HepG2 (cell line): ENCODE measurements around the gene EDEM1. TPM values are rescaled to one million over a fixed set of nuclear protein-coding genes. Genes with fewer than 3 reads are reported as not detected.
A peak's percentile ranks its signal among the peaks of the same experiment; 100 is the strongest.

Source experiments
- ATAC-seq: fragments of 200-7000 bp; cut with Tn5 transposase; 3 replicates; pipeline ENCODE4 v1.9.1; 2020; ENCODE audit warnings: mild to moderate bottlenecking, moderate library complexity
- BruUV-seq: library from RNA; stranded (reverse); fragments of 400-500 nt; replicated peaks from 2 replicates; lab custom pipeline; 2021; lab: Mats Ljungman, UMichigan
- CTCF ChIA-PET: fragments of 300-600 bp; formaldehyde crosslinking; extraction: SDS; loops from one replicate; lab custom pipeline; 2021; ENCODE audit warnings: low total read pairs, inconsistent platforms, low intra/inter-chr PET ratio; lab: Yijun Ruan, JAX
- POLR2A ChIA-PET: fragments of 350-600 bp; sonication (Branson Sonifier 250); formaldehyde crosslinking; loops from one replicate; lab custom pipeline; 2020; ENCODE audit warnings: antibody characterized with exemption, inconsistent platforms; lab: Yijun Ruan, JAX
- DNase-seq: peaks from one replicate; pipeline ENCODE4 v3.0.0-alpha.2; 2015; ENCODE audit warnings: low spot score
- FAIRE-seq: peaks from 3 replicates; lab custom pipeline; 2011; peaks lifted over from hg19 to GRCh38; lab: Jason Lieb, UNC
- H2AFZ ChIP-seq: one replicate; pipeline ENCODE4 v1.6.1; 2011; ENCODE audit warnings: low read length, inconsistent platforms
- H3K27ac ChIP-seq: fragments of 300-600 bp; 3 replicates; pipeline ENCODE4 v1.8.0; 2011; ENCODE audit warnings: mixed run types, mild to moderate bottlenecking, mixed read lengths, low read length, inconsistent platforms; ENCODE audit not compliant: insufficient read depth; ENCODE audit errors: extremely low read length
- H3K27me3 ChIP-seq, 2 experiments: fragments of 200-600 bp in 1 of 2; 2 replicates in 1 of 2; 3 replicates in 1 of 2; pipeline versions ENCODE4 v1.6.0 to v1.8.0; 2011; ENCODE audit warnings: low read length in 2 of 2, mild to moderate bottlenecking in 2 of 2, moderate library complexity in 2 of 2, inconsistent platforms in 1 of 2; ENCODE audit not compliant: insufficient read depth in 2 of 2, control insufficient read depth in 1 of 2
- H3K36me3 ChIP-seq, 2 experiments: fragments of 200-600 bp in 1 of 2; replicated peaks in 1 of 2; 2 replicates in 1 of 2; 3 replicates in 1 of 2; pipeline versions ENCODE4 v1.5.1 to v1.8.0; 2011; ENCODE audit warnings: low read length in 2 of 2, inconsistent platforms in 1 of 2; ENCODE audit not compliant: insufficient read depth in 2 of 2, control insufficient read depth in 1 of 2
- H3K4me1 ChIP-seq: 2 replicates; pipeline ENCODE4 v1.5.1; 2012; ENCODE audit warnings: low read length, inconsistent platforms; ENCODE audit not compliant: insufficient read depth
- H3K4me2 ChIP-seq: 2 replicates; pipeline ENCODE4 v1.6.0; 2011; ENCODE audit warnings: low read depth, low read length, inconsistent platforms
- H3K4me3 ChIP-seq, 3 experiments: fragments of 200-600 bp in 1 of 3; sonication (generic), shearing (Covaris generic) in 1 of 3; replicated peaks in 1 of 3; 2 replicates each; pipeline ENCODE4 v1.5.1; 2011 to 2016; ENCODE audit warnings: low read length in 3 of 3, inconsistent platforms in 2 of 3, low read depth in 2 of 3, mild to moderate bottlenecking in 2 of 3, control low read depth in 1 of 3, mixed read lengths in 1 of 3; ENCODE audit not compliant: insufficient read depth in 1 of 3
- H3K79me2 ChIP-seq: one replicate; pipeline ENCODE4 v1.6.1; 2011; ENCODE audit warnings: low read length, inconsistent platforms; ENCODE audit not compliant: insufficient read depth
- H3K9ac ChIP-seq: 2 replicates; pipeline ENCODE4 v1.6.0; 2011; ENCODE audit warnings: mild to moderate bottlenecking, low read depth, low read length, inconsistent platforms; ENCODE audit not compliant: insufficient read depth
- H3K9me3 ChIP-seq: 2 replicates; pipeline ENCODE4 v1.5.1; 2012; ENCODE audit warnings: mild to moderate bottlenecking, low read length
- H4K20me1 ChIP-seq: 2 replicates; pipeline ENCODE4 v1.6.0; 2011; ENCODE audit warnings: inconsistent platforms, mild to moderate bottlenecking, low read length, moderate library complexity; ENCODE audit not compliant: insufficient read depth
- CEBPG ChIP-seq: IDR thresholded peaks from 2 replicates; pipeline ENCODE4 v1.6.1; 2016
- FOSL2 ChIP-seq: sonication (generic); formaldehyde crosslinking; IDR thresholded peaks from 2 replicates; pipeline ENCODE4 v1.4.0; 2020; ENCODE audit warnings: missing genetic modification reagents
- NFIC ChIP-seq: IDR thresholded peaks from 2 replicates; pipeline ENCODE4 v1.6.1; 2012; ENCODE audit warnings: mild to moderate bottlenecking, low read length, inconsistent platforms
- PRDM4 ChIP-seq: sonication (generic); formaldehyde crosslinking; IDR thresholded peaks from 2 replicates; pipeline ENCODE4 v1.9.0; 2021; ENCODE audit warnings: missing genetic modification reagents, borderline replicate concordance
- SP1 ChIP-seq, 2 experiments: fragments of 450-650 bp in 1 of 2; sonication (generic) in 1 of 2; formaldehyde crosslinking in 1 of 2; IDR thresholded peaks; 2 replicates each; pipeline versions ENCODE4 v1.4.0 to v1.6.1; 2016 to 2020; ENCODE audit warnings: missing genetic modification reagents in 1 of 2
- TEAD3 ChIP-seq: optimal IDR thresholded peaks from 2 replicates; pipeline ENCODE3; 2016; ENCODE audit warnings: borderline replicate concordance
- TRAFD1 ChIP-seq: sonication (generic); formaldehyde crosslinking; IDR thresholded peaks from 2 replicates; pipeline ENCODE4 v1.5.1; 2020; ENCODE audit warnings: missing genetic modification reagents, mild to moderate bottlenecking, borderline replicate concordance
- ZBTB21 ChIP-seq: sonication (generic); formaldehyde crosslinking; IDR thresholded peaks from 2 replicates; pipeline ENCODE4 v1.4.0; 2020; ENCODE audit warnings: missing genetic modification reagents
- ZMAT3 ChIP-seq: sonication (generic); formaldehyde crosslinking; conservative IDR thresholded peaks from 2 replicates; pipeline ENCODE4 v1.7.0; 2021; ENCODE audit warnings: missing genetic modification reagents
- ZMYM3 ChIP-seq: sonication (generic); formaldehyde crosslinking; IDR thresholded peaks from 2 replicates; pipeline ENCODE4 v1.5.1; 2020; ENCODE audit warnings: mild to moderate bottlenecking, missing genetic modification reagents
- ZNF230 ChIP-seq: sonication (generic); formaldehyde crosslinking; IDR thresholded peaks from 2 replicates; pipeline ENCODE4 v1.4.0; 2020; ENCODE audit warnings: mild to moderate bottlenecking, missing genetic modification reagents
- ZNF354B ChIP-seq: sonication (generic); formaldehyde crosslinking; IDR thresholded peaks from 2 replicates; pipeline ENCODE4 v1.8.0; 2022; ENCODE audit warnings: mild to moderate bottlenecking, missing genetic modification reagents
- ZNF749 ChIP-seq: sonication (generic); formaldehyde crosslinking; IDR thresholded peaks from 2 replicates; pipeline ENCODE4 v1.8.0; 2022; ENCODE audit warnings: mild to moderate bottlenecking, missing genetic modification reagents, moderate library complexity, borderline replicate concordance
- WGBS: methylation state at CpG from one replicate; pipeline ENCODE4 v1.1.6; 2017; ENCODE audit warnings: low lambda C conversion rate; 5-methylcytosine and 5-hydroxymethylcytosine counted together
- in situ Hi-C: cut with HindIII; loops from 2 replicates; pipeline ENCODE4 v1.10.0; 2017; ENCODE audit warnings: low pct_unique_long_range_greater_than_20kb; ENCODE audit not compliant: extremely low pct_ligation_motif_present
- intact Hi-C: fragments of 100-400 bp; cut with micrococcal nuclease; formaldehyde crosslinking; loops from one replicate; pipeline ENCODE4 v1.10.0; 2022; ENCODE audit not compliant: unreplicated experiment
- polyA plus RNA-seq, 8 experiments: library from polyadenylated mRNA; depleted of rRNA in 3 of 8; stranded (reverse) in 7 of 8; unstranded in 1 of 8; fragments of >200 nt; fragmentation: Illumina TruSeq in 4 of 8; extraction: Trizol in 4 of 8; gene quantifications; 2 replicates each; pipeline versions ENCODE4 v1.2.1 to v1.2.3, GENCODE V29; 2011 to 2016; ENCODE audit warnings: low read depth in 4 of 8, missing spikeins in 1 of 8, mixed read lengths in 1 of 8; ENCODE audit not compliant: insufficient read depth in 1 of 8
- total RNA-seq, 5 experiments: library from RNA; depleted of rRNA; stranded (reverse); fragments of >200 nt; fragmentation: Illumina TruSeq; extraction: Trizol; gene quantifications; 2 replicates each; pipeline ENCODE4 v1.2.3, GENCODE V29; 2016; ENCODE audit warnings: low read depth in 1 of 5
- TF ChIP-seq, protein P1 (sequence below): sonication (generic); formaldehyde crosslinking; IDR thresholded peaks from 2 replicates; pipeline ENCODE4 v1.4.0; 2020; ENCODE audit warnings: missing genetic modification reagents, mild to moderate bottlenecking, borderline replicate concordance
- TF ChIP-seq, protein P2 (sequence below): sonication (generic); formaldehyde crosslinking; IDR thresholded peaks from 2 replicates; pipeline ENCODE4 v1.5.0; 2020; ENCODE audit warnings: missing genetic modification reagents

EDEM1 gene
- total and polyA plus RNA-seq, 2 of the 13 experiments (the other 11 are each of a cell fraction or from before 2014, with no cell fraction given) = 13.8 to 25.8 TPM

GRCh38 chr3:5194341-5194740, 6.8 kb downstream of the EDEM1 start (continued):
- TF ChIP-seq, protein P1, sequence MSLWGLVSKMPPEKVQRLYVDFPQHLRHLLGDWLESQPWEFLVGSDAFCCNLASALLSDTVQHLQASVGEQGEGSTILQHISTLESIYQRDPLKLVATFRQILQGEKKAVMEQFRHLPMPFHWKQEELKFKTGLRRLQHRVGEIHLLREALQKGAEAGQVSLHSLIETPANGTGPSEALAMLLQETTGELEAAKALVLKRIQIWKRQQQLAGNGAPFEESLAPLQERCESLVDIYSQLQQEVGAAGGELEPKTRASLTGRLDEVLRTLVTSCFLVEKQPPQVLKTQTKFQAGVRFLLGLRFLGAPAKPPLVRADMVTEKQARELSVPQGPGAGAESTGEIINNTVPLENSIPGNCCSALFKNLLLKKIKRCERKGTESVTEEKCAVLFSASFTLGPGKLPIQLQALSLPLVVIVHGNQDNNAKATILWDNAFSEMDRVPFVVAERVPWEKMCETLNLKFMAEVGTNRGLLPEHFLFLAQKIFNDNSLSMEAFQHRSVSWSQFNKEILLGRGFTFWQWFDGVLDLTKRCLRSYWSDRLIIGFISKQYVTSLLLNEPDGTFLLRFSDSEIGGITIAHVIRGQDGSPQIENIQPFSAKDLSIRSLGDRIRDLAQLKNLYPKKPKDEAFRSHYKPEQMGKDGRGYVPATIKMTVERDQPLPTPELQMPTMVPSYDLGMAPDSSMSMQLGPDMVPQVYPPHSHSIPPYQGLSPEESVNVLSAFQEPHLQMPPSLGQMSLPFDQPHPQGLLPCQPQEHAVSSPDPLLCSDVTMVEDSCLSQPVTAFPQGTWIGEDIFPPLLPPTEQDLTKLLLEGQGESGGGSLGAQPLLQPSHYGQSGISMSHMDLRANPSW (CRISPR knock-in tag) = no peak

- H4K20me1 ChIP-seq = peaks cover 18% of the 10 kb centered on the region
- ChIA-PET CTCF (no interaction called here), POLR2A (no interaction called here)
- no peak overlapping the region for H3K4me2 ChIP-seq
- no peaks in the 10 kb centered on the region for H3K9me3 ChIP-seq
- intact Hi-C loops (no loop called here), in situ Hi-C loops (no loop called here)
- ATAC-seq (peak; percentile 41; the same call in 1 of the 3 replicates), DNase-seq (peak; percentile 67), FAIRE-seq (no peak)
- H3K27ac ChIP-seq = no peak overlapping the region
- WGBS = 69% methylated on average over 2 of the region's 2 CpGs
- no peak overlapping the region for H3K9ac ChIP-seq
- no peak overlapping the region for H3K4me3 ChIP-seq
- H3K79me2 ChIP-seq = peaks cover 78% of the 10 kb centered on the region
- H3K36me3 ChIP-seq = peaks cover 4 to 46% of the 10 kb centered on the region in 2 experiments
- no TSS peak for BruUV-seq
- no peaks in the 10 kb centered on the region for H3K27me3 ChIP-seq
- H3K4me1 ChIP-seq = peaks cover 75% of the 10 kb centered on the region
- no peak overlapping the region for H2AFZ ChIP-seq
- TF ChIP-seq ZMYM3 (CRISPR knock-in tag) (no peak), PRDM4 (CRISPR knock-in tag) (no peak), ZNF354B (CRISPR knock-in tag) (no peak), ZNF749 (CRISPR knock-in tag) (no peak), TEAD3 (CRISPR knock-in tag) (peak; percentile 15), ZMAT3 (CRISPR knock-in tag) (no peak), TRAFD1 (no peak), SP1 (IDR thresholded peaks at IDR 0.05) (no peak), SP1 (CRISPR knock-in tag; IDR thresholded peaks at IDR 0.05) (no peak), FOSL2 (CRISPR knock-in tag) (peak; percentile 91), ZNF230 (CRISPR knock-in tag) (no peak), CEBPG (CRISPR knock-in tag) (peak; percentile 57), NFIC (no peak), ZBTB21 (CRISPR knock-in tag) (no peak)
- TF ChIP-seq, protein P2, sequence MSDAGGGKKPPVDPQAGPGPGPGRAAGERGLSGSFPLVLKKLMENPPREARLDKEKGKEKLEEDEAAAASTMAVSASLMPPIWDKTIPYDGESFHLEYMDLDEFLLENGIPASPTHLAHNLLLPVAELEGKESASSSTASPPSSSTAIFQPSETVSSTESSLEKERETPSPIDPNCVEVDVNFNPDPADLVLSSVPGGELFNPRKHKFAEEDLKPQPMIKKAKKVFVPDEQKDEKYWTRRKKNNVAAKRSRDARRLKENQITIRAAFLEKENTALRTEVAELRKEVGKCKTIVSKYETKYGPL (CRISPR knock-in tag) = no peak
Measured at GRCh38 chr3:5194801-5195509, 7.4 kb downstream of the EDEM1 start.
